IMR-90 (cell line): ENCODE measurements around the gene NPAS3. TPM values are rescaled to one million over a fixed set of nuclear protein-coding genes. Genes with fewer than 3 reads are reported as not detected.

Experiments
- ATAC-seq: fragments of 200-7000 bp; cut with Tn5 transposase; 2 replicates; pipeline ENCODE4 v1.9.1; 2020; ENCODE audit warnings: low read depth, mild to moderate bottlenecking, moderate library complexity
- BruUV-seq: library from RNA; stranded (reverse); fragments of 400-500 nt; replicated peaks from 2 replicates; lab custom pipeline; 2021; lab: Mats Ljungman, UMichigan
- CTCF ChIA-PET: fragments of 300-600 bp; formaldehyde crosslinking; extraction: SDS; loops from one replicate; lab custom pipeline; 2021; ENCODE audit warnings: antibody characterized with exemption; lab: Yijun Ruan, JAX
- POLR2A ChIA-PET: fragments of 300-600 bp; sonication (Branson Sonifier 250); formaldehyde crosslinking; loops from one replicate; lab custom pipeline; 2022; ENCODE audit warnings: antibody characterized with exemption; ENCODE audit not compliant: unreplicated experiment; lab: Charles Lee
- DNase-seq: peaks from one replicate; pipeline ENCODE4 v3.0.0; 2013
- H2AFZ ChIP-seq: replicated peaks from 2 replicates; pipeline ENCODE3; 2013; ENCODE audit warnings: low read length, mild to moderate bottlenecking; ENCODE audit not compliant: poor library complexity
- H2AK5ac ChIP-seq: 2 replicates; pipeline ENCODE4 v1.6.1; 2013; ENCODE audit warnings: low read depth, low read length, inconsistent platforms
- H2AK9ac ChIP-seq: replicated peaks from 2 replicates; pipeline ENCODE3; 2013; ENCODE audit warnings: mild to moderate bottlenecking, low read depth, low read length, moderate library complexity; ENCODE audit not compliant: poor library complexity
- H2BK120ac ChIP-seq: 2 replicates; pipeline ENCODE4 v1.6.1; 2013; ENCODE audit warnings: low read depth, low read length, inconsistent platforms
- H2BK15ac ChIP-seq: 3 replicates; pipeline ENCODE4 v1.6.1; 2013; ENCODE audit warnings: low read depth, low read length, inconsistent platforms
- H2BK20ac ChIP-seq: 2 replicates; pipeline ENCODE4 v1.6.1; 2013; ENCODE audit warnings: low read depth, mild to moderate bottlenecking, inconsistent platforms, low read length, moderate library complexity
- H2BK5ac ChIP-seq: 2 replicates; pipeline ENCODE4 v1.6.1; 2013; ENCODE audit warnings: mild to moderate bottlenecking, low read depth, low read length, inconsistent platforms; ENCODE audit not compliant: poor library complexity, severe bottlenecking
- H3K14ac ChIP-seq: replicated peaks from 2 replicates; pipeline ENCODE4 v1.6.1; 2013; ENCODE audit warnings: low read depth, low read length, inconsistent platforms
- H3K18ac ChIP-seq: 2 replicates; pipeline ENCODE4 v1.6.1; 2013; ENCODE audit warnings: low read depth, low read length, control low read depth
- H3K23ac ChIP-seq: 2 replicates; pipeline ENCODE4 v1.6.1; 2013; ENCODE audit warnings: low read depth, low read length, inconsistent platforms
- H3K27ac ChIP-seq: 2 replicates; pipeline ENCODE4 v1.5.1; 2013; ENCODE audit warnings: mild to moderate bottlenecking, control low read depth, low read length; ENCODE audit not compliant: insufficient read depth
- H3K27me3 ChIP-seq: 2 replicates; pipeline ENCODE4 v1.6.1; 2013; ENCODE audit warnings: low read length; ENCODE audit not compliant: control insufficient read depth, insufficient read depth
- H3K36me3 ChIP-seq: 2 replicates; pipeline ENCODE4 v1.6.1; 2013; ENCODE audit warnings: low read length, mixed read lengths; ENCODE audit not compliant: control insufficient read depth, insufficient read depth
- H3K4ac ChIP-seq: 2 replicates; pipeline ENCODE4 v1.6.1; 2013; ENCODE audit warnings: low read depth, low read length, inconsistent platforms
- H3K4me1 ChIP-seq: 2 replicates; pipeline ENCODE4 v1.6.1; 2013; ENCODE audit warnings: low read length, mixed read lengths; ENCODE audit not compliant: control insufficient read depth, insufficient read depth
- H3K4me2 ChIP-seq: 2 replicates; pipeline ENCODE4 v1.6.1; 2013; ENCODE audit warnings: low read depth, mild to moderate bottlenecking, control low read depth, low read length, moderate library complexity
- H3K4me3 ChIP-seq: 2 replicates; pipeline ENCODE4 v1.5.1; 2013; ENCODE audit warnings: low read depth, mild to moderate bottlenecking, control low read depth, low read length, moderate library complexity; ENCODE audit not compliant: insufficient read depth
- H3K56ac ChIP-seq: 2 replicates; pipeline ENCODE4 v1.6.1; 2013; ENCODE audit warnings: low read length, inconsistent platforms; ENCODE audit not compliant: insufficient read depth; ENCODE audit errors: extremely low read depth
- H3K79me1 ChIP-seq, 2 experiments: 2 replicates each; pipeline ENCODE4 v1.6.1; 2013; ENCODE audit warnings: low read length in 2 of 2, inconsistent platforms in 1 of 2, low read depth in 1 of 2
- H3K9ac ChIP-seq: 2 replicates; pipeline ENCODE4 v1.6.1; 2013; ENCODE audit warnings: low read depth, low read length, control low read depth
- H3K9me1 ChIP-seq: 2 replicates; pipeline ENCODE4 v1.6.1; 2013; ENCODE audit warnings: low read length, inconsistent platforms; ENCODE audit not compliant: insufficient read depth
- H3K9me3 ChIP-seq: 2 replicates; pipeline ENCODE4 v1.6.1; 2013; ENCODE audit warnings: low read length; ENCODE audit not compliant: control insufficient read depth, insufficient read depth
- H4K20me1 ChIP-seq: 2 replicates; pipeline ENCODE4 v1.6.1; 2013; ENCODE audit warnings: low read length, inconsistent platforms; ENCODE audit not compliant: insufficient read depth
- H4K5ac ChIP-seq: 2 replicates; pipeline ENCODE4 v1.6.1; 2013; ENCODE audit warnings: mild to moderate bottlenecking, low read depth, low read length, control low read depth
- H4K8ac ChIP-seq, 2 experiments: 2 replicates each; pipeline ENCODE4 v1.6.1; 2013; ENCODE audit warnings: low read depth in 2 of 2, low read length in 2 of 2, control low read depth in 1 of 2, inconsistent platforms in 1 of 2
- H4K91ac ChIP-seq: 2 replicates; pipeline ENCODE4 v1.6.1; 2013; ENCODE audit warnings: low read depth, low read length, inconsistent platforms; ENCODE audit not compliant: insufficient read depth
- CEBPB ChIP-seq: IDR thresholded peaks from 2 replicates; pipeline ENCODE4 v1.6.1; 2012; ENCODE audit warnings: low read depth, low read length, improper control_type of control experiment
- FOS ChIP-seq: fragments of 150-350 bp; IDR thresholded peaks from 2 replicates; pipeline ENCODE4 v1.6.1; 2016; ENCODE audit warnings: low read depth, low read length
- MAFK ChIP-seq: IDR thresholded peaks from 2 replicates; pipeline ENCODE4 v1.6.1; 2012; ENCODE audit warnings: low read depth, low read length, improper control_type of control experiment
- MAZ ChIP-seq: IDR thresholded peaks from 2 replicates; pipeline ENCODE4 v1.6.1; 2012; ENCODE audit warnings: low read depth, mild to moderate bottlenecking, low read length, improper control_type of control experiment, moderate library complexity, borderline replicate concordance
- NFE2L2 ChIP-seq: fragments of 150-350 bp; IDR thresholded peaks from 2 replicates; pipeline ENCODE4 v1.6.1; 2016; ENCODE audit warnings: low read depth, mild to moderate bottlenecking, low read length
- POLR2A ChIP-seq: IDR thresholded peaks from 2 replicates; pipeline ENCODE4 v1.6.1; 2012; ENCODE audit warnings: mild to moderate bottlenecking, low read depth, low read length
- RCOR1 ChIP-seq: IDR thresholded peaks from 2 replicates; pipeline ENCODE4 v1.6.1; 2012; ENCODE audit warnings: mild to moderate bottlenecking, low read length, improper control_type of control experiment; ENCODE audit not compliant: insufficient replicate concordance
- RFX5 ChIP-seq: IDR thresholded peaks from 2 replicates; pipeline ENCODE4 v1.8.0; 2012; ENCODE audit warnings: low read depth, mild to moderate bottlenecking, low read length, moderate library complexity
- SMC3 ChIP-seq: fragments of 150-350 bp; IDR thresholded peaks from 2 replicates; pipeline ENCODE4 v1.6.1; 2016; ENCODE audit warnings: low read depth, mild to moderate bottlenecking, antibody characterized with exemption, low read length, moderate library complexity
- USF2 ChIP-seq: fragments of 150-350 bp; IDR thresholded peaks from 2 replicates; pipeline ENCODE4 v1.6.1; 2017; ENCODE audit warnings: mild to moderate bottlenecking, antibody characterized with exemption, low read length, low read depth
- WGBS, 2 experiments: methylation state at CpG; one replicate each; pipeline versions ENCODE4 v1.1.5 to v1.1.7; 2013; ENCODE audit warnings: missing lambda C conversion rate in 2 of 2; ENCODE audit not compliant: insufficient read length in 1 of 2; ENCODE audit errors: extremely low coverage in 2 of 2; 5-methylcytosine and 5-hydroxymethylcytosine counted together
- dilution Hi-C: fragments of 300-500 bp; cut with HindIII; formaldehyde crosslinking; loops from one replicate; pipeline ENCODE4 v1.14.3; 2018; ENCODE audit warnings: low sequenced_read_pairs; ENCODE audit not compliant: unreplicated experiment
- in situ Hi-C: fragments of 300-500 bp; cut with MboI; formaldehyde crosslinking; loops from 3 replicates; pipeline ENCODE4 v1.14.3; 2019; ENCODE audit warnings: low sequenced_read_pairs, inconsistent platforms, mixed read lengths
- intact Hi-C: fragments of 100-400 bp; cut with micrococcal nuclease; formaldehyde crosslinking; loops from 2 replicates; pipeline ENCODE4 v1.10.0; 2022
- polyA plus RNA-seq, 3 experiments: library from polyadenylated mRNA; depleted of rRNA; stranded (reverse); fragments of >200 nt; gene quantifications; 2 replicates each; pipeline ENCODE4 v1.2.3, GENCODE V29; 2012; ENCODE audit warnings: low replicate concordance in 1 of 3
- total RNA-seq: library from RNA; depleted of rRNA; stranded (reverse); fragments of >200 nt; gene quantifications from 2 replicates; pipeline ENCODE4 v1.2.3, GENCODE V29; 2012
- TF ChIP-seq, protein P1 (sequence below): fragments of 150-350 bp; IDR thresholded peaks from 2 replicates; pipeline ENCODE4 v1.6.1; 2016; ENCODE audit warnings: low read depth, mild to moderate bottlenecking, low read length, moderate library complexity, borderline replicate concordance
- TF ChIP-seq, protein P2 (sequence below): conservative IDR thresholded peaks from 2 replicates; pipeline ENCODE4 v1.5.1; 2012; ENCODE audit warnings: mild to moderate bottlenecking, low read depth, low read length, improper control_type of control experiment

NPAS3 gene
- total and polyA plus RNA-seq, 2 of the 4 experiments (the other 2 are of a cell fraction), result not detected

DNA sequence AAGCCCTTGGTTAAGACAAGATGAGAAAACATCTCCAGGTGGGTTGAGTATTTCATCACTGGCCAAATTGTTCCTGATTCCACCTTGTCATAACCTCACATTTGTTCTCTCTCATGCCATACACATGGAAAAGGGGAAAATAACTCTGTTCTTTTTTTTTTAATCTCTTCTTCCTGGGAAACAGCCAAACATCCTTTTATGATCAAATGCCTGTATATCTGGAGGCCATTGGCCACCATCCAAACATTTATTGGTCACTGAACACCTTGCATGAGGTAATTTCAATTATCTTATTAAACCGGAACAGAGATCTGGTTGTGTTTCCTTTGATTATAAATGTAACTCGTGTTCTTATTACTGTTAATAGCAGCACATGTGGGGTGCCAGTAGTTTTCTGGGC lies 469.6 kb downstream of the NPAS3 start:
- CTCF ChIA-PET, result no interaction called here
- dilution Hi-C loops, result no loop called here

More for the DNA sequence above, 469.6 kb downstream of the NPAS3 start:
- no peak for ATAC-seq
- no peak overlapping the region for H4K8ac ChIP-seq
- no peak overlapping the region for H3K9ac ChIP-seq
- no peaks in the 10 kb centered on the region for H3K36me3 ChIP-seq
- no peaks in the 10 kb centered on the region for H3K9me1 ChIP-seq
- H3K4me1 ChIP-seq, result no peaks in the 10 kb centered on the region
- no peak overlapping the region for H3K14ac ChIP-seq
- H2BK20ac ChIP-seq, result no peak overlapping the region
- H3K4me3 ChIP-seq, result no peak overlapping the region
- H3K4me2 ChIP-seq, result no peak overlapping the region
- H3K79me1 ChIP-seq, result no peaks in the 10 kb centered on the region
- H3K4ac ChIP-seq, result no peak overlapping the region
- H2AK5ac ChIP-seq, result no peak overlapping the region
- 0% methylated on average over 1 of the region's 2 CpGs; no CpG with 5 or more reads in 1 of the 2 experiments for WGBS, 2 experiments
- H4K91ac ChIP-seq, result no peak overlapping the region
- H3K27ac ChIP-seq, result no peak overlapping the region
- H2BK120ac ChIP-seq, result no peak overlapping the region
- BruUV-seq, result no TSS peak
- H2AK9ac ChIP-seq, result no peak overlapping the region
- H4K20me1 ChIP-seq, result no peaks in the 10 kb centered on the region
- H3K56ac ChIP-seq, result no peak overlapping the region
- H3K27me3 ChIP-seq, result no peaks in the 10 kb centered on the region
- TF ChIP-seq FOS (no peak), RCOR1 (no peak), RFX5 (no peak), NFE2L2 (no peak), POLR2A (no peak), MAZ (no peak), CEBPB (no peak), SMC3 (no peak), MAFK (no peak), USF2 (no peak)
- TF ChIP-seq, protein P1, sequence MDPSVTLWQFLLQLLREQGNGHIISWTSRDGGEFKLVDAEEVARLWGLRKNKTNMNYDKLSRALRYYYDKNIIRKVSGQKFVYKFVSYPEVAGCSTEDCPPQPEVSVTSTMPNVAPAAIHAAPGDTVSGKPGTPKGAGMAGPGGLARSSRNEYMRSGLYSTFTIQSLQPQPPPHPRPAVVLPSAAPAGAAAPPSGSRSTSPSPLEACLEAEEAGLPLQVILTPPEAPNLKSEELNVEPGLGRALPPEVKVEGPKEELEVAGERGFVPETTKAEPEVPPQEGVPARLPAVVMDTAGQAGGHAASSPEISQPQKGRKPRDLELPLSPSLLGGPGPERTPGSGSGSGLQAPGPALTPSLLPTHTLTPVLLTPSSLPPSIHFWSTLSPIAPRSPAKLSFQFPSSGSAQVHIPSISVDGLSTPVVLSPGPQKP, result no peak
- TF ChIP-seq, protein P2, sequence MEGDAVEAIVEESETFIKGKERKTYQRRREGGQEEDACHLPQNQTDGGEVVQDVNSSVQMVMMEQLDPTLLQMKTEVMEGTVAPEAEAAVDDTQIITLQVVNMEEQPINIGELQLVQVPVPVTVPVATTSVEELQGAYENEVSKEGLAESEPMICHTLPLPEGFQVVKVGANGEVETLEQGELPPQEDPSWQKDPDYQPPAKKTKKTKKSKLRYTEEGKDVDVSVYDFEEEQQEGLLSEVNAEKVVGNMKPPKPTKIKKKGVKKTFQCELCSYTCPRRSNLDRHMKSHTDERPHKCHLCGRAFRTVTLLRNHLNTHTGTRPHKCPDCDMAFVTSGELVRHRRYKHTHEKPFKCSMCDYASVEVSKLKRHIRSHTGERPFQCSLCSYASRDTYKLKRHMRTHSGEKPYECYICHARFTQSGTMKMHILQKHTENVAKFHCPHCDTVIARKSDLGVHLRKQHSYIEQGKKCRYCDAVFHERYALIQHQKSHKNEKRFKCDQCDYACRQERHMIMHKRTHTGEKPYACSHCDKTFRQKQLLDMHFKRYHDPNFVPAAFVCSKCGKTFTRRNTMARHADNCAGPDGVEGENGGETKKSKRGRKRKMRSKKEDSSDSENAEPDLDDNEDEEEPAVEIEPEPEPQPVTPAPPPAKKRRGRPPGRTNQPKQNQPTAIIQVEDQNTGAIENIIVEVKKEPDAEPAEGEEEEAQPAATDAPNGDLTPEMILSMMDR, result no peak
- no peak overlapping the region for H4K5ac ChIP-seq
- no peak overlapping the region for H2AFZ ChIP-seq
- no peak overlapping the region for H3K23ac ChIP-seq
- no peak for DNase-seq
- no peak overlapping the region for H2BK15ac ChIP-seq
- intact Hi-C loops (no loop called here), in situ Hi-C loops (no loop called here)
- H3K18ac ChIP-seq, result no peak overlapping the region
- no peak overlapping the region for H2BK5ac ChIP-seq
- H3K9me3 ChIP-seq, result no peaks in the 10 kb centered on the region
- POLR2A ChIA-PET, result no interaction called here
